HCT116 (cell line): ENCODE data around the gene OR4S2. TPM values are rescaled to one million over a fixed set of nuclear protein-coding genes. Genes with fewer than 3 reads are reported as not detected.

Experiments
- ATAC-seq: fragments of 200-7000 bp; cut with Tn5 transposase; 2 replicates; pipeline ENCODE4 v1.9.1; 2020; ENCODE audit warnings: mild to moderate bottlenecking, moderate library complexity
- BruUV-seq: library from RNA; stranded (reverse); fragments of 400-500 nt; replicated peaks from 2 replicates; lab custom pipeline; 2021; lab: Mats Ljungman, UMichigan
- CTCF ChIA-PET: fragments of 300-600 bp; sonication (Branson Sonifier 250); formaldehyde crosslinking; loops from one replicate; lab custom pipeline; 2021; ENCODE audit warnings: antibody characterized with exemption; lab: Charles Lee
- POLR2A ChIA-PET: fragments of 300-600, 350-600 bp; sonication (Branson Sonifier 250); formaldehyde crosslinking; loops from one replicate; lab custom pipeline; 2021; ENCODE audit warnings: antibody characterized with exemption; lab: Charles Lee
- RAD21 ChIA-PET, 2 experiments: fragments of 300-600 bp; sonication (Branson Sonifier 250); formaldehyde crosslinking; loops; one replicate each; lab custom pipeline; 2023; ENCODE audit warnings: low total read pairs in 2 of 2; ENCODE audit not compliant: uncharacterized antibody in 2 of 2, unreplicated experiment in 2 of 2, low non-redundant PET in 1 of 2; lab: Charles Lee
- DNase-seq: peaks from one replicate; pipeline ENCODE4 v3.0.0-alpha.2; 2010; ENCODE audit warnings: low read depth, low spot score
- H2AFZ ChIP-seq: fragments of 200-600 bp; shearing (Covaris generic), sonication (generic); 2 replicates; pipeline ENCODE4 v1.6.1; 2017; ENCODE audit warnings: low read depth, mixed run types, mixed read lengths, antibody characterized with exemption, low read length; ENCODE audit not compliant: poor library complexity, severe bottlenecking
- H3K27ac ChIP-seq: 2 replicates; pipeline ENCODE4 v1.5.1; 2012; ENCODE audit warnings: low read depth, low read length
- H3K27me3 ChIP-seq: fragments of 200-600 bp; sonication (generic); 2 replicates; pipeline ENCODE4 v1.6.1; 2016; ENCODE audit warnings: mixed run types, low read length, mixed read lengths; ENCODE audit not compliant: insufficient read depth
- H3K36me3 ChIP-seq, 2 experiments: fragments of 200-500 bp in 1 of 2; fragments of 200-600 bp in 1 of 2; sonication (Bioruptor generic) in 1 of 2; sonication (generic) in 1 of 2; 2 replicates each; pipeline versions ENCODE4 v1.5.1 to v1.6.1; 2014 to 2016; ENCODE audit warnings: low read length in 2 of 2, inconsistent platforms in 1 of 2, mixed read lengths in 1 of 2, mixed run types in 1 of 2; ENCODE audit not compliant: insufficient read depth in 2 of 2, control insufficient read depth in 1 of 2
- H3K4me1 ChIP-seq, 2 experiments: fragments of 200-600 bp in 1 of 2; sonication (generic) in 1 of 2; 2 replicates each; pipeline versions ENCODE4 v1.5.1 to v1.6.1; 2012 to 2017; ENCODE audit warnings: low read length in 2 of 2, inconsistent platforms in 1 of 2, mild to moderate bottlenecking in 1 of 2, mixed read lengths in 1 of 2, mixed run types in 1 of 2, moderate library complexity in 1 of 2; ENCODE audit not compliant: insufficient read depth in 2 of 2, control insufficient read depth in 1 of 2
- H3K4me2 ChIP-seq: fragments of 200-600 bp; sonication (generic); 2 replicates; pipeline ENCODE4 v1.6.1; 2017; ENCODE audit warnings: mixed run types, low read length, mixed read lengths
- H3K4me3 ChIP-seq, 2 experiments: fragments of 200-600 bp in 1 of 2; sonication (generic) in 1 of 2; replicated peaks in 1 of 2; 2 replicates each; pipeline ENCODE4 v1.5.1; 2011 to 2016; ENCODE audit warnings: low read length in 2 of 2, control low read depth in 1 of 2, low read depth in 1 of 2, mild to moderate bottlenecking in 1 of 2, mixed read lengths in 1 of 2, mixed run types in 1 of 2
- H3K79me2 ChIP-seq: fragments of 200-600 bp; sonication (generic); 2 replicates; pipeline ENCODE4 v1.6.1; 2017; ENCODE audit warnings: mild to moderate bottlenecking, mixed run types, low read length, moderate library complexity, mixed read lengths; ENCODE audit not compliant: insufficient read depth
- H3K9ac ChIP-seq: fragments of 200-600 bp; sonication (generic); 2 replicates; pipeline ENCODE4 v1.6.1; 2016; ENCODE audit warnings: low read length, mixed read lengths
- H3K9me2 ChIP-seq: fragments of 200-600 bp; sonication (generic), shearing (Covaris generic); 2 replicates; pipeline ENCODE4 v1.6.1; 2017; ENCODE audit warnings: mixed run types, mild to moderate bottlenecking, moderate library complexity; ENCODE audit not compliant: insufficient read depth
- H3K9me3 ChIP-seq, 2 experiments: fragments of 200-500 bp in 1 of 2; fragments of 200-600 bp in 1 of 2; sonication (Bioruptor generic) in 1 of 2; sonication (generic) in 1 of 2; 2 replicates each; pipeline ENCODE4 v1.6.1; 2014 to 2017; ENCODE audit warnings: low read length in 2 of 2, mixed read lengths in 2 of 2, inconsistent platforms in 1 of 2, low read depth in 1 of 2, mild to moderate bottlenecking in 1 of 2, mixed run types in 1 of 2, moderate library complexity in 1 of 2; ENCODE audit not compliant: control insufficient read depth in 1 of 2, insufficient read depth in 1 of 2
- H4K20me1 ChIP-seq: fragments of 200-600 bp; sonication (generic), shearing (Covaris generic); 2 replicates; pipeline ENCODE4 v1.6.1; 2017; ENCODE audit warnings: mixed run types, mild to moderate bottlenecking, moderate library complexity; ENCODE audit not compliant: insufficient read depth
- CBX3 ChIP-seq: IDR thresholded peaks from 2 replicates; pipeline ENCODE4 v1.6.1; 2012; ENCODE audit warnings: low read depth
- EGR1 ChIP-seq: IDR thresholded peaks from 2 replicates; pipeline ENCODE4 v1.6.1; 2012; ENCODE audit warnings: low read depth
- ELF1 ChIP-seq: IDR thresholded peaks from 2 replicates; pipeline ENCODE4 v1.6.1; 2012; ENCODE audit warnings: low read depth, borderline replicate concordance
- EZH2 ChIP-seq: fragments of 200-600 bp; sonication (generic); IDR thresholded peaks from 2 replicates; pipeline ENCODE4 v1.6.1; 2017; ENCODE audit warnings: antibody characterized with exemption, mixed run types
- EZH2phosphoT487 ChIP-seq: fragments of 200-600 bp; IDR thresholded peaks from 2 replicates; pipeline ENCODE4 v1.6.1; 2018; ENCODE audit warnings: antibody characterized with exemption, borderline replicate concordance
- FOSL1 ChIP-seq: IDR thresholded peaks from 2 replicates; pipeline ENCODE4 v1.6.1; 2012; ENCODE audit warnings: low read depth
- JUND ChIP-seq: IDR thresholded peaks from 2 replicates; pipeline ENCODE4 v1.6.1; 2012
- MAX ChIP-seq: IDR thresholded peaks from 2 replicates; pipeline ENCODE4 v1.6.1; 2012
- POLR2A ChIP-seq: IDR thresholded peaks from 2 replicates; pipeline ENCODE4 v1.7.0; 2011; ENCODE audit warnings: borderline replicate concordance; ENCODE audit not compliant: insufficient read depth, insufficient read length; ENCODE audit errors: extremely low read depth
- RAD21 ChIP-seq: IDR thresholded peaks from 2 replicates; pipeline ENCODE4 v1.6.1; 2012; ENCODE audit warnings: low read depth, mild to moderate bottlenecking
- SIN3A ChIP-seq: IDR thresholded peaks from 2 replicates; pipeline ENCODE4 v1.6.1; 2012; ENCODE audit warnings: low read depth
- SP1 ChIP-seq: IDR thresholded peaks from 2 replicates; pipeline ENCODE4 v1.6.1; 2012; ENCODE audit warnings: low read depth
- TCF7L2 ChIP-seq: IDR thresholded peaks from 2 replicates; pipeline ENCODE4 v1.7.0; 2011; ENCODE audit warnings: borderline replicate concordance, inconsistent platforms; ENCODE audit not compliant: insufficient read depth, insufficient read length; ENCODE audit errors: extremely low read depth
- ZBTB33 ChIP-seq: IDR thresholded peaks from 2 replicates; pipeline ENCODE4 v1.6.1; 2011; ENCODE audit warnings: mild to moderate bottlenecking, low read length, moderate library complexity; ENCODE audit not compliant: insufficient replicate concordance; ENCODE audit errors: extremely low read depth
- intact Hi-C: fragments of 100-400 bp; cut with micrococcal nuclease; formaldehyde crosslinking; loops from 2 replicates; pipeline ENCODE4 v1.10.0; 2022
- total RNA-seq: library from RNA; stranded (reverse); gene quantifications from one replicate; pipeline ENCODE4 v1.2.1, GENCODE V29; 2021; ENCODE audit not compliant: unreplicated experiment
- TF ChIP-seq, protein P1 (sequence below): IDR thresholded peaks from 2 replicates; pipeline ENCODE4 v1.6.1; 2012; ENCODE audit warnings: low read depth
- TF ChIP-seq, protein P2 (sequence below): IDR thresholded peaks from 2 replicates; pipeline ENCODE4 v1.6.1; 2012
- TF ChIP-seq, protein P3 (sequence below), 3 experiments: fragments of 200-600 bp in 1 of 3; sonication (generic) in 1 of 3; IDR thresholded peaks in 2 of 3; conservative IDR thresholded peaks in 1 of 3; 2 replicates each; pipeline ENCODE4 v1.5.1; 2012 to 2017; ENCODE audit warnings: low read depth in 2 of 3, low read length in 2 of 3, antibody characterized with exemption in 1 of 3, borderline replicate concordance in 1 of 3, control low read depth in 1 of 3, mild to moderate bottlenecking in 1 of 3, mixed read lengths in 1 of 3, mixed run types in 1 of 3, moderate library complexity in 1 of 3; ENCODE audit not compliant: insufficient read depth in 1 of 3

OR4S2 gene
- total RNA-seq, 1 experiment from 2014 or later, result not detected

- H3K9ac ChIP-seq, result no peak within 1 kb of the TSS
- H3K27me3 ChIP-seq, result no peaks in the 10 kb centered on the region
- ChIA-PET CTCF (no interaction called here), POLR2A (no interaction called here), RAD21 (no interaction called here)
- peaks cover 4 to 31% of the 10 kb centered on the region in 2 experiments; a peak in 2 of 4 replicates for H3K9me3 ChIP-seq
- TF ChIP-seq, protein P1, sequence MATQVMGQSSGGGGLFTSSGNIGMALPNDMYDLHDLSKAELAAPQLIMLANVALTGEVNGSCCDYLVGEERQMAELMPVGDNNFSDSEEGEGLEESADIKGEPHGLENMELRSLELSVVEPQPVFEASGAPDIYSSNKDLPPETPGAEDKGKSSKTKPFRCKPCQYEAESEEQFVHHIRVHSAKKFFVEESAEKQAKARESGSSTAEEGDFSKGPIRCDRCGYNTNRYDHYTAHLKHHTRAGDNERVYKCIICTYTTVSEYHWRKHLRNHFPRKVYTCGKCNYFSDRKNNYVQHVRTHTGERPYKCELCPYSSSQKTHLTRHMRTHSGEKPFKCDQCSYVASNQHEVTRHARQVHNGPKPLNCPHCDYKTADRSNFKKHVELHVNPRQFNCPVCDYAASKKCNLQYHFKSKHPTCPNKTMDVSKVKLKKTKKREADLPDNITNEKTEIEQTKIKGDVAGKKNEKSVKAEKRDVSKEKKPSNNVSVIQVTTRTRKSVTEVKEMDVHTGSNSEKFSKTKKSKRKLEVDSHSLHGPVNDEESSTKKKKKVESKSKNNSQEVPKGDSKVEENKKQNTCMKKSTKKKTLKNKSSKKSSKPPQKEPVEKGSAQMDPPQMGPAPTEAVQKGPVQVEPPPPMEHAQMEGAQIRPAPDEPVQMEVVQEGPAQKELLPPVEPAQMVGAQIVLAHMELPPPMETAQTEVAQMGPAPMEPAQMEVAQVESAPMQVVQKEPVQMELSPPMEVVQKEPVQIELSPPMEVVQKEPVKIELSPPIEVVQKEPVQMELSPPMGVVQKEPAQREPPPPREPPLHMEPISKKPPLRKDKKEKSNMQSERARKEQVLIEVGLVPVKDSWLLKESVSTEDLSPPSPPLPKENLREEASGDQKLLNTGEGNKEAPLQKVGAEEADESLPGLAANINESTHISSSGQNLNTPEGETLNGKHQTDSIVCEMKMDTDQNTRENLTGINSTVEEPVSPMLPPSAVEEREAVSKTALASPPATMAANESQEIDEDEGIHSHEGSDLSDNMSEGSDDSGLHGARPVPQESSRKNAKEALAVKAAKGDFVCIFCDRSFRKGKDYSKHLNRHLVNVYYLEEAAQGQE, result no peak
- TF ChIP-seq EZH2phosphoT487 (no peak), ELF1 (no peak), SIN3A (no peak), JUND (no peak), ZBTB33 (no peak), TCF7L2 (no peak), EGR1 (no peak), FOSL1 (no peak), CBX3 (no peak), RAD21 (no peak), SP1 (no peak), POLR2A (no peak), EZH2 (no peak), MAX (no peak)
- TF ChIP-seq, protein P2, sequence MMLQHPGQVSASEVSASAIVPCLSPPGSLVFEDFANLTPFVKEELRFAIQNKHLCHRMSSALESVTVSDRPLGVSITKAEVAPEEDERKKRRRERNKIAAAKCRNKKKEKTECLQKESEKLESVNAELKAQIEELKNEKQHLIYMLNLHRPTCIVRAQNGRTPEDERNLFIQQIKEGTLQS, result no peak
- TF ChIP-seq, protein P3, sequence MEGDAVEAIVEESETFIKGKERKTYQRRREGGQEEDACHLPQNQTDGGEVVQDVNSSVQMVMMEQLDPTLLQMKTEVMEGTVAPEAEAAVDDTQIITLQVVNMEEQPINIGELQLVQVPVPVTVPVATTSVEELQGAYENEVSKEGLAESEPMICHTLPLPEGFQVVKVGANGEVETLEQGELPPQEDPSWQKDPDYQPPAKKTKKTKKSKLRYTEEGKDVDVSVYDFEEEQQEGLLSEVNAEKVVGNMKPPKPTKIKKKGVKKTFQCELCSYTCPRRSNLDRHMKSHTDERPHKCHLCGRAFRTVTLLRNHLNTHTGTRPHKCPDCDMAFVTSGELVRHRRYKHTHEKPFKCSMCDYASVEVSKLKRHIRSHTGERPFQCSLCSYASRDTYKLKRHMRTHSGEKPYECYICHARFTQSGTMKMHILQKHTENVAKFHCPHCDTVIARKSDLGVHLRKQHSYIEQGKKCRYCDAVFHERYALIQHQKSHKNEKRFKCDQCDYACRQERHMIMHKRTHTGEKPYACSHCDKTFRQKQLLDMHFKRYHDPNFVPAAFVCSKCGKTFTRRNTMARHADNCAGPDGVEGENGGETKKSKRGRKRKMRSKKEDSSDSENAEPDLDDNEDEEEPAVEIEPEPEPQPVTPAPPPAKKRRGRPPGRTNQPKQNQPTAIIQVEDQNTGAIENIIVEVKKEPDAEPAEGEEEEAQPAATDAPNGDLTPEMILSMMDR (IDR thresholded peaks at IDR 0.05 in 2 of 3, conservative IDR thresholded peaks at IDR 0.05 in 1 of 3; ENCODE audit: borderline replicate concordance in 1 of 3, insufficient read depth in 1 of 3, low read depth in 2 of 3, low read length in 2 of 3), result no peak
- no peaks in the 10 kb centered on the region for H3K4me1 ChIP-seq
- BruUV-seq, result no TSS peak
- ATAC-seq, result no peak
- H2AFZ ChIP-seq, result no peak within 1 kb of the TSS
- H3K4me2 ChIP-seq, result no peak within 1 kb of the TSS
- intact Hi-C loops, result no loop called here
- no peaks in the 10 kb centered on the region for H4K20me1 ChIP-seq
- H3K9me2 ChIP-seq, result no peaks in the 10 kb centered on the region
- no peaks in the 10 kb centered on the region for H3K79me2 ChIP-seq
- no peak for DNase-seq
- H3K36me3 ChIP-seq, result no peaks in the 10 kb centered on the region
- no peak within 1 kb of the TSS for H3K27ac ChIP-seq
- H3K4me3 ChIP-seq, result no peak within 1 kb of the TSS
These were observed 40.6 kb upstream of the OR4S2 start, which contains the start of gene OR4C11 for GRCh38 chr11:55607545-55607944. Gene OR4C11 (minus strand): TSS chr11:55607645. CDS start chr11:55604373, 3,272 bp downstream.
